AG04449 (cell line): ENCODE measurements around the gene AFG1L.
"Not testable (repeated sequence)": the region's sequence is repeated elsewhere in the genome, so short reads cannot be mapped to it uniquely, and the experiment has no call there.

Experiments used
- CTCF ChIA-PET: fragments of 350-600 bp; formaldehyde crosslinking; extraction: SDS; loops from one replicate; lab custom pipeline; 2021; ENCODE audit warnings: antibody characterized with exemption; lab: Yijun Ruan, JAX
- POLR2A ChIA-PET: fragments of 400-600, 350-600 bp; formaldehyde crosslinking; extraction: SDS; loops from one replicate; lab custom pipeline; 2020; ENCODE audit warnings: antibody characterized with exemption, inconsistent platforms; lab: Yijun Ruan, JAX
- DNase-seq: peaks from one replicate; pipeline ENCODE4 v3.0.0-alpha.2; 2010; ENCODE audit warnings: low read depth, low spot score
- H3K4me3 ChIP-seq: 2 replicates; pipeline ENCODE4 v1.5.1; 2011; ENCODE audit warnings: low read depth, mild to moderate bottlenecking, control low read depth, low read length
- TF ChIP-seq, protein P1 (sequence below): IDR thresholded peaks from one replicate; pipeline ENCODE4 v1.5.1; 2011; ENCODE audit warnings: mild to moderate bottlenecking, moderate library complexity, low read length, control low read depth, inconsistent platforms; ENCODE audit not compliant: insufficient read depth; ENCODE audit errors: missing control alignments

AFG1L gene

DNA sequence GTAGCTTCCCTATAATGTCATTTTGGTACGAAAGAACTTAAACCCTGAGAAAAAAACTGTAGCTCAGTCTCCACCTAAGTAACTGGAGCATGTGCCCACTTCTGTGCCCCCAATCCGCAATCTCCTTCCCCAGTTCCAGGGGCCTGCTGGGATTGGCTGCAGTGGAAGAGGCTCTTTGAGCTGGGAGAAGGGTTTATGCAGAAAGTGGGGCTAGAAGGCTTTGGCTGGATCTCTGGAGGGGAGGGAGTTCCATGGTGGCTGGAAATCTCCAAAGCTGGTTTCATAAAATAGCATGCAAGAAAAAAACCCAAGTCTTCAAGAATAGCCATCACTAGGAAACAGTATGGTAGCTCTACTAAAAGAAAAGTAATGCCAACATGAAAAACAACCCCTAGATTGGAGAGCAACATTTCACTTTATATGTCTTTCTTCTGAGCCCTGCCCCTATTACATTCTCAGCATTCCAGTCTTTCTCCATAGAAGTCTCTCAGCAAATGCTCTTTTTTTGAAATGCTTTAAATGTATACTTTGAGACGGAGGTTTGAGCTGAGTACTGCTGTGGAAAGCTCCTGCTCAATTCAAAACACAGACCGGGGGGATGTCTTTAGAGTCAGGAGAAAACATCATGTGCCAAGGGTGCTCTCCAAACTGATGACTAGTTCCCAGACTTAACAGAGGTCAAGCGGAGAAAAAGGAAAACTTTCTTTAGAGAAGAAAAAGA, 229.8 kb downstream of the AFG1L start:
- POLR2A ChIA-PET = no interaction called here
- CTCF ChIA-PET = interaction anchor here (0.7 to 11.3 kb wide), 18 partner anchors 9 to 549 kb away, joined by 3 to 110 read pairs (median 4); no protein-coding TSS in a partner anchor

DNA sequence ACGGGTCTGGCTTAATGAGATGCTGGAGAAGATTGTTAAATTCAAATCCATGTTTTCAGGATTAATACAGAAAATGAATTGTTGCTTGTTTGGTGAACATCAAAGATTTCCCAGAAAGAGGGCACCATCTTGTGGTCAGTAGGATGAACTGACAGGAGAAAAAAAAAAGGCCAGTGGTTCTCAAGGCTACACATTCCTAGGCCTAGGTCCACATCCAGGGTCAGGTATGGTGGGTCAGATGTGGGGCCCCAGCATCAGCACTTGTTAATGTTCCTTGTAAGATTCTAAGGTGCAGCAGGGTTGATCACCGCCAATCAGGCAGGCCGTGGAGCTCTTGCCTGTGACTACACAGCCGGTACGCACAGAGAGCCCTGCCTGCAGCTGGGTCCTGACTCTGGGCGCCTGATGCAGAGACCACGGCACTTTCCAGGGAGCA, 231.9 kb downstream of the AFG1L start:
- CTCF ChIA-PET = interaction anchor here (0.7 to 11.3 kb wide), 9 partner anchors 9 to 556 kb away, joined by 3 to 110 read pairs (median 4); no protein-coding TSS in a partner anchor
- DNase-seq = no peak

More for the DNA sequence above, 229.8 kb downstream of the AFG1L start:
- DNase-seq = peak; percentile 7
- H3K4me3 ChIP-seq = no peak overlapping the region
- TF ChIP-seq, protein P1, sequence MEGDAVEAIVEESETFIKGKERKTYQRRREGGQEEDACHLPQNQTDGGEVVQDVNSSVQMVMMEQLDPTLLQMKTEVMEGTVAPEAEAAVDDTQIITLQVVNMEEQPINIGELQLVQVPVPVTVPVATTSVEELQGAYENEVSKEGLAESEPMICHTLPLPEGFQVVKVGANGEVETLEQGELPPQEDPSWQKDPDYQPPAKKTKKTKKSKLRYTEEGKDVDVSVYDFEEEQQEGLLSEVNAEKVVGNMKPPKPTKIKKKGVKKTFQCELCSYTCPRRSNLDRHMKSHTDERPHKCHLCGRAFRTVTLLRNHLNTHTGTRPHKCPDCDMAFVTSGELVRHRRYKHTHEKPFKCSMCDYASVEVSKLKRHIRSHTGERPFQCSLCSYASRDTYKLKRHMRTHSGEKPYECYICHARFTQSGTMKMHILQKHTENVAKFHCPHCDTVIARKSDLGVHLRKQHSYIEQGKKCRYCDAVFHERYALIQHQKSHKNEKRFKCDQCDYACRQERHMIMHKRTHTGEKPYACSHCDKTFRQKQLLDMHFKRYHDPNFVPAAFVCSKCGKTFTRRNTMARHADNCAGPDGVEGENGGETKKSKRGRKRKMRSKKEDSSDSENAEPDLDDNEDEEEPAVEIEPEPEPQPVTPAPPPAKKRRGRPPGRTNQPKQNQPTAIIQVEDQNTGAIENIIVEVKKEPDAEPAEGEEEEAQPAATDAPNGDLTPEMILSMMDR = no peak

DNA sequence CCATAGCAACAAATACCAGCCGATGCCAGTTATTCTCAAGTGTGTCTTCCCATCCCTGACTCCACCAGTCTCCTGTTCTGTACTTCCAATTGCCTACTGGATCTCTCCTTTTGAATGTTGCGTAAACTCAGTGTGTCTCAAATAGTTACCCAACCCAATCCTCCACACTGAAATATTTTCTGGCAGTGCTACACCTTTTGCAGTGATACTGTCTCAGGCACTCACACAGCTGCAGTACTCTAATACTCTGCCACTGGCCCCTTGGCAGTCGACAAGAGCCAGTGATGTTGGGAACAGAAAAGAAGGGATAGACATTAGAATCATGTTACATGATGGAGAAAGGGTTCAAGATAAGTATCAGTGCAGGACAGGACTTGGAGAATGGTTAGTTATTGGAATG, 234.0 kb downstream of the AFG1L start:
- ChIA-PET CTCF (interaction anchor here (0.9 to 11.3 kb wide), 11 partner anchors 9 to 553 kb away, joined by 3 to 110 read pairs (median 5); no protein-coding TSS in a partner anchor), POLR2A (no interaction called here)
- no peak for DNase-seq
- no peak overlapping the region for H3K4me3 ChIP-seq
- TF ChIP-seq, protein P1 = no peak

More for the DNA sequence above, 231.9 kb downstream of the AFG1L start:
- H3K4me3 ChIP-seq = no peak overlapping the region
- POLR2A ChIA-PET = no interaction called here
- TF ChIP-seq, protein P1 = peak; percentile 62

DNA sequence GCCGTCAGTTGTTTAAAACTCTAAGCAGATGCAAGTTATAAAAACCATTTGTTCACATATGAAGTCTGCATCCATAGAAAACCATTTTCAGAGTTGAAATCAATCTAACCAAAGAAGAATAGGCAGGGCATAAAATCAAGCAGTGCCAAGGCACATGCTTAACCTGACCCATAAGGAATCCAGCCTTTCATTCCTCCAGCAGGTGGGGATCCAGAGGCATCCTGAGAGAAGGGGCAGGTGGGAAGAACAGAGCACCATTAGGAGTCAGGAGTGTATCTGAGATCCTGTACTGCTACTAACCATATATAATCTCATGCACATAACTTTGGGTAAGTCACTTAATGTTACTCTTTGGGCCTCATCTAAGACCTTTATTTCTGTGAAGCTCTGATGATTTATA, 236.5 kb downstream of the AFG1L start:
- TF ChIP-seq, protein P1 = no peak
- H3K4me3 ChIP-seq = no peak overlapping the region
- no peak for DNase-seq
- ChIA-PET CTCF (interaction anchor here (0.9 to 11.3 kb wide), 7 partner anchors 10 to 554 kb away, joined by 3 to 110 read pairs (median 4); no protein-coding TSS in a partner anchor), POLR2A (no interaction called here)

DNA sequence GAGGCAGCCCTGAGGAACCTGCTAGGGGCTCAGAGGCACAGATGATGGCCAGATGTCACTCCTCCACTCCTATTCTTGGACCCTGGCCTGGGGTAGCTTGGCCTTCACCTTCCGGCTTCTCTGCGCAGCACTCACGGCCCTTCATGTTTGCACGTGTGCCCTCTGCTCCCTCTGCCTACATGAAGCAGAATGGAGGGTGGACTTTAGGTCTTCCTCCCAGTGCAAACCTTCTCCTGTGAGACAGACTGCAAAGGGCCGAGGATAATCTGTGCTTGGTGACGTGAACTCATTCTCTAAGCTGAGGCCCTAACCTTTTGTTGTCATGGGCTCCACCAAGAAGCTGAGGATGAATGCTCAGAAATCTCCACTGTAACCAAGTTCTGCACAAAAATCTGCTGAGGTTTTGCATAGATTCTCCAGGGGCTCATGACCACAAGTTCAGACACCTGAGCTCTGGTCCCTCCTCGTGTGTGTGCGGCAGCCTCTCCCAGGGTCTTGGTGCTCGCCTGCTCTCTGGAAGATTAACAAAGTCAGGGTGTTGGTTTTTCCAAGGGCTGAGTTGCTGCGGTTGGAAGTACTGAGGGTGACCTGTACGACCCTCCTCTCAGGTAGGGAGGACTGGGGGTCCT, 240.4 kb downstream of the AFG1L start:
- ChIA-PET CTCF (interaction anchor here (1.1 to 5.8 kb wide), 5 partner anchors 8 to 538 kb away, joined by 4 to 34 read pairs (median 8); no protein-coding TSS in a partner anchor), POLR2A (no interaction called here)
- no peak overlapping the region for H3K4me3 ChIP-seq
- TF ChIP-seq, protein P1 = no peak
- no peak for DNase-seq

DNA sequence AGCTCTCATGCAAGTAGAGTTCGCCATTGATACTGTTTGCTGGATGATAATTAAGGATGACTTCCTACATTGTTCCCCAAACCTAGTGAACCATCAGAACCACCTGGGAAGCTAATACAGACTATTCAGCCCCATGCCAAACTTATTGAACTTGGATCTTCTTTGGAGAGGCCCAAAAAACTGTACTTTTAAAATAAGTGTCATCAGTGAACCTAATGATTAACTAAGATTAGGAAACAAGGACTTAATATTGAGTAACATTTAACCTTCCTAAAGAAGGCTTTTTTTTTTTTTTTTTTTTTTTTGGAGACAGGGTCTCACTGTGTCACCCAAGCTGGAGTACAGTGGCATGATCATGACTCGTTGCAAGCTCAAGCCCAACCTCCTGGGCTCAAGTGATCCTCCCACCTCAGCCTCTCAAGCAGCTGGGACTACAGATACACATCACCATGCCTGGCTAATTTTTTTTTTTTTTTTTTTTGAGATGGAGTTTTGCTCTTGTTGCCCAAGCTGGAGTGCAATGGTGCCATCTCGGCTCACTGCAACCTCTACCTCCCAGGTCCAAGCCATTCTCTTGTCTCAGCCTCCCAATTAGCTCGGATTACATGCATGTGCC, 241.2 kb downstream of the AFG1L start:
- H3K4me3 ChIP-seq, POLR2A ChIA-PET, DNase-seq: not testable (repeated sequence)
- CTCF ChIA-PET = interaction anchor here (0.9 to 5.8 kb wide), 6 partner anchors 9 to 537 kb away, joined by 3 to 34 read pairs (median 6); no protein-coding TSS in a partner anchor
